Caco-2 (cell line): ENCODE measurements around the gene TTPAL. TPM values are rescaled to one million over a fixed set of nuclear protein-coding genes. Genes with fewer than 3 reads are reported as not detected.
A peak's percentile ranks its signal among the peaks of the same experiment; 100 is the strongest.
"Not testable (repeated sequence)": the region's sequence is repeated elsewhere in the genome, so short reads cannot be mapped to it uniquely, and the experiment has no call there.

Source experiments
- BruUV-seq: library from RNA; stranded (reverse); fragments of 400-500 nt; replicated peaks from 2 replicates; lab custom pipeline; 2021; lab: Mats Ljungman, UMichigan
- CTCF ChIA-PET: fragments of 300-600 bp; sonication (Branson Sonifier 250); formaldehyde crosslinking; loops from one replicate; lab custom pipeline; 2022; ENCODE audit warnings: antibody characterized with exemption; lab: Charles Lee
- POLR2A ChIA-PET: fragments of 300-600 bp; sonication (Branson Sonifier 250); formaldehyde crosslinking; loops from one replicate; lab custom pipeline; 2022; ENCODE audit warnings: antibody characterized with exemption; lab: Charles Lee
- DNase-seq, 2 experiments: peaks; one replicate each; pipeline versions ENCODE4 v3.0.0 to v3.0.0-alpha.2; 2020 to 2022
- H3K27me3 ChIP-seq: replicated peaks from 2 replicates; pipeline ENCODE4 v1.6.0; 2011; ENCODE audit warnings: low read length; ENCODE audit not compliant: control insufficient read depth, insufficient read depth
- H3K36me3 ChIP-seq: 2 replicates; pipeline ENCODE4 v1.5.1; 2011; ENCODE audit warnings: low read length; ENCODE audit not compliant: control insufficient read depth, insufficient read depth
- H3K4me1 ChIP-seq: fragments of 250-450 bp; sonication (Bioruptor Pico); 2 replicates; pipeline ENCODE4 v1.5.1; 2020; ENCODE audit warnings: mild to moderate bottlenecking
- H3K4me3 ChIP-seq: 2 replicates; pipeline ENCODE4 v1.5.1; 2011; ENCODE audit warnings: low read depth, mild to moderate bottlenecking, control low read depth, low read length
- H3K9me3 ChIP-seq: fragments of 250-450 bp; sonication (Bioruptor Pico); 2 replicates; pipeline ENCODE4 v1.5.1; 2020; ENCODE audit warnings: mild to moderate bottlenecking, moderate library complexity
- H3K27ac Mint-ChIP-seq: one replicate; pipeline ENCODE4 v1.8.0; 2022; ENCODE audit warnings: mixed read lengths; ENCODE audit not compliant: unreplicated experiment
- H3K27me3 Mint-ChIP-seq: one replicate; pipeline ENCODE4 v1.8.0; 2022; ENCODE audit warnings: mixed read lengths; ENCODE audit not compliant: insufficient read depth, unreplicated experiment
- H3K36me3 Mint-ChIP-seq: one replicate; pipeline ENCODE4 v1.8.0; 2022; ENCODE audit warnings: mild to moderate bottlenecking, mixed read lengths; ENCODE audit not compliant: insufficient read depth, unreplicated experiment
- H3K4me1 Mint-ChIP-seq: one replicate; pipeline ENCODE4 v1.8.0; 2022; ENCODE audit warnings: low read depth, mixed read lengths; ENCODE audit not compliant: unreplicated experiment
- H3K4me3 Mint-ChIP-seq: one replicate; pipeline ENCODE4 v1.8.0; 2022; ENCODE audit warnings: mild to moderate bottlenecking, moderate library complexity, mixed read lengths; ENCODE audit not compliant: unreplicated experiment
- H3K9me3 Mint-ChIP-seq: one replicate; pipeline ENCODE4 v1.8.0; 2022; ENCODE audit warnings: mixed read lengths; ENCODE audit not compliant: unreplicated experiment
- intact Hi-C: fragments of 100-400 bp; cut with micrococcal nuclease; formaldehyde crosslinking; loops from one replicate; pipeline ENCODE4 v1.10.0; 2022; ENCODE audit not compliant: unreplicated experiment
- total RNA-seq: library from RNA; stranded (reverse); gene quantifications from 2 replicates; pipeline ENCODE4 v1.2.3, GENCODE V29; 2022
- TF ChIP-seq, protein P1 (sequence below), 2 experiments: fragments of 200-600 bp in 1 of 2; IDR thresholded peaks; 1 replicate in 1 of 2; 2 replicates in 1 of 2; pipeline versions ENCODE4 v1.5.1 to v1.8.0; 2011 to 2022; ENCODE audit warnings: antibody characterized with exemption in 1 of 2, control low read depth in 1 of 2, inconsistent platforms in 1 of 2, low read depth in 1 of 2, low read length in 1 of 2, mild to moderate bottlenecking in 1 of 2, moderate library complexity in 1 of 2; ENCODE audit not compliant: insufficient read depth in 1 of 2, severe bottlenecking in 1 of 2, unreplicated experiment in 1 of 2

The TTPAL gene
- total RNA-seq, 1 experiment from 2014 or later, result 54.6 TPM

- H3K27ac Mint-ChIP-seq, result no peak overlapping the region
- intact Hi-C loops, result loop anchor here (1.0 to 10.0 kb wide), 5 partner anchors 87 to 355 kb away; partner anchors contain the start of gene FITM2
- H3K36me3 ChIP-seq, result no peaks in the 10 kb centered on the region
Observed at GRCh38 chr20:44471481-44471882, 4.2 kb upstream of the TTPAL start.

GRCh38 chr20:44472283-44472682 is 3.4 kb upstream of the TTPAL start:
- CTCF ChIA-PET, result interaction anchor here (0.6 to 5.4 kb wide), 9 partner anchors 10 to 256 kb away, joined by 3 to 158 read pairs (median 9); partner anchors contain the start of gene SERINC3
- H3K4me1 ChIP-seq, result peaks cover 19% of the 10 kb centered on the region
- not testable (repeated sequence) for H3K9me3 ChIP-seq, H3K27ac Mint-ChIP-seq, H3K36me3 ChIP-seq, H3K27me3 Mint-ChIP-seq, H3K4me3 ChIP-seq, BruUV-seq, H3K27me3 ChIP-seq, DNase-seq, H3K4me3 Mint-ChIP-seq, H3K9me3 Mint-ChIP-seq
- Mint-ChIP-seq H3K4me1 (peaks cover 25% of the 10 kb centered on the region), H3K36me3 (peaks cover 12% of the 10 kb centered on the region)
- POLR2A ChIA-PET, result interaction anchor here (0.5 kb wide), 1 partner anchor 161 kb away, joined by 3 read pairs; the partner anchor contains the start of gene FITM2
- intact Hi-C loops, result loop anchor here (10.0 kb wide), 1 partner anchor 263 kb away; no protein-coding TSS in a partner anchor

More at GRCh38 chr20:44471481-44471882, 4.2 kb upstream of the TTPAL start:
- H3K9me3 ChIP-seq, result no peaks in the 10 kb centered on the region
- H3K27me3 Mint-ChIP-seq, result no peaks in the 10 kb centered on the region
- peaks cover 19% of the 10 kb centered on the region for H3K4me1 Mint-ChIP-seq
- CTCF ChIA-PET, result interaction anchor here (0.6 to 5.4 kb wide), 38 partner anchors 10 to 357 kb away, joined by 3 to 158 read pairs (median 5); partner anchors contain the start of genes FITM2, HNF4A, JPH2 and OSER1
- peak in 1 of 2 experiments; percentile 78 for DNase-seq
- H3K36me3 Mint-ChIP-seq, result peaks cover 12% of the 10 kb centered on the region
- BruUV-seq, result no TSS peak
- no peaks in the 10 kb centered on the region for H3K9me3 Mint-ChIP-seq
- POLR2A ChIA-PET, result interaction anchor here (0.7 to 1.1 kb wide), 5 partner anchors 116 to 414 kb away, joined by 3 to 8 read pairs (median 3); partner anchors contain the start of genes FITM2, HNF4A and YWHAB
- H3K4me3 Mint-ChIP-seq, result no peak overlapping the region
- H3K4me1 ChIP-seq, result peaks cover 13% of the 10 kb centered on the region
- TF ChIP-seq, protein P1, sequence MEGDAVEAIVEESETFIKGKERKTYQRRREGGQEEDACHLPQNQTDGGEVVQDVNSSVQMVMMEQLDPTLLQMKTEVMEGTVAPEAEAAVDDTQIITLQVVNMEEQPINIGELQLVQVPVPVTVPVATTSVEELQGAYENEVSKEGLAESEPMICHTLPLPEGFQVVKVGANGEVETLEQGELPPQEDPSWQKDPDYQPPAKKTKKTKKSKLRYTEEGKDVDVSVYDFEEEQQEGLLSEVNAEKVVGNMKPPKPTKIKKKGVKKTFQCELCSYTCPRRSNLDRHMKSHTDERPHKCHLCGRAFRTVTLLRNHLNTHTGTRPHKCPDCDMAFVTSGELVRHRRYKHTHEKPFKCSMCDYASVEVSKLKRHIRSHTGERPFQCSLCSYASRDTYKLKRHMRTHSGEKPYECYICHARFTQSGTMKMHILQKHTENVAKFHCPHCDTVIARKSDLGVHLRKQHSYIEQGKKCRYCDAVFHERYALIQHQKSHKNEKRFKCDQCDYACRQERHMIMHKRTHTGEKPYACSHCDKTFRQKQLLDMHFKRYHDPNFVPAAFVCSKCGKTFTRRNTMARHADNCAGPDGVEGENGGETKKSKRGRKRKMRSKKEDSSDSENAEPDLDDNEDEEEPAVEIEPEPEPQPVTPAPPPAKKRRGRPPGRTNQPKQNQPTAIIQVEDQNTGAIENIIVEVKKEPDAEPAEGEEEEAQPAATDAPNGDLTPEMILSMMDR (IDR thresholded peaks at IDR 0.05; ENCODE audit: insufficient read depth in 1 of 2, low read depth in 1 of 2, low read length in 1 of 2, severe bottlenecking in 1 of 2, unreplicated experiment in 1 of 2), result peak; percentile 94 to 97
- H3K27me3 ChIP-seq, result no peaks in the 10 kb centered on the region
- H3K4me3 ChIP-seq, result no peak overlapping the region

DNA sequence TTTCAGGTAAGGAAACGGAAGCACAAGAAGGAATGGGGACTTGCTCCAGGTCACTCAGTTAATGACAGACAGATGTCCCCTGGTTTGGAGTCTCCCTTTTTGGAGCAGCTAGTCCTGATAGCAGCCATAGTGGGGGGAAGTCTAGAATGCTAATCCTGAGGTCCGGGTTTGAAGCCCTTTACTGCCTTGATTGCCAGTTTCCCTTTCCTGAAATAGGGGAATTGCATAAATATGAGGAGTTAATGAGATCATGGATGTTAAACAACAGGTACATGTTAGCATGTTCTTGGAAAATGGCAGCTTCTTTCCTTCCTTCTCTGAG is 341 bp upstream of the TTPAL start:
- H3K36me3 Mint-ChIP-seq, result peaks cover 16% of the 10 kb centered on the region
- H3K9me3 Mint-ChIP-seq, result no peaks in the 10 kb centered on the region
- TSS peak; percentile 88 for BruUV-seq
- CTCF ChIA-PET, result interaction anchor here (0.7 to 2.0 kb wide), 15 partner anchors 9 to 338 kb away, joined by 3 to 27 read pairs (median 5); partner anchors contain the start of genes FITM2 and SERINC3
- intact Hi-C loops, result loop anchor here (1.0 to 10.0 kb wide), 2 partner anchors 135 to 259 kb away; no protein-coding TSS in a partner anchor
- Histone ChIP-seq H3K36me3 (peaks cover under 1% of the 10 kb centered on the region; the same call in 1 of the 2 replicates), H3K9me3 (no peaks in the 10 kb centered on the region), H3K27me3 (no peaks in the 10 kb centered on the region), H3K4me3 (peak overlapping the region; percentile 89), H3K4me1 (peaks cover 19% of the 10 kb centered on the region)
- POLR2A ChIA-PET, result interaction anchor here (0.6 to 1.9 kb wide), 17 partner anchors 12 to 265 kb away, joined by 3 to 18 read pairs (median 5); partner anchors contain the start of genes ADA, OSER1 and SERINC3
- no peak for DNase-seq
- peaks cover 25% of the 10 kb centered on the region for H3K4me1 Mint-ChIP-seq
- TF ChIP-seq, protein P1 (IDR thresholded peaks at IDR 0.05; ENCODE audit: insufficient read depth in 1 of 2, low read depth in 1 of 2, low read length in 1 of 2, severe bottlenecking in 1 of 2, unreplicated experiment in 1 of 2), result no peak
- H3K4me3 Mint-ChIP-seq, result peak overlapping the region; percentile 98
- H3K27me3 Mint-ChIP-seq, result no peaks in the 10 kb centered on the region
- H3K27ac Mint-ChIP-seq, result peak overlapping the region; percentile 96
